DMS79 treated with DMSO at 0.1 percent for 48 hours (cell line): Measurements from ENCODE around the gene ACVR1.

Source experiments
- DNase-seq: peaks from one replicate; lab custom pipeline; 2025; lab: John Stamatoyannopoulos, UW

The ACVR1 gene

DNA sequence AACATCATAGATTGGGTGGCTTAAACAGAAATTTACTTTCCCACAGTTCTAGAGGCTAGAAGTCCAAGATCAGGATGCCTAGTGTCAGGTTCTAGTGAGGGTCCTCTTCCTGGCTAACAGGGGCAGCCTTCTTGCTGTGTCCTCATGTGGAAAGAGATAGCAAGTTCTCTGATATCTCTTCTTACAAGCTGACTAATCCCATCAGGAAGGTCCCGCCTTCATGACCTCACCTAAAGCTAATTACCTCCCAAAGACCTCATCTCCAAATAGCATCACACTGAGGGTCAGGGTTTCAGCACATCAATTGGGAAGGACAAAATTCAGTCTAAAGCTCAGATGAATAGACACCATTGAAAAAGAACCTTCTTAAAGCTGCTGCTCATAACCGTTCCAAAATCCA lies 22.9 kb downstream of the ACVR1 start:
- no peak for DNase-seq

DNA sequence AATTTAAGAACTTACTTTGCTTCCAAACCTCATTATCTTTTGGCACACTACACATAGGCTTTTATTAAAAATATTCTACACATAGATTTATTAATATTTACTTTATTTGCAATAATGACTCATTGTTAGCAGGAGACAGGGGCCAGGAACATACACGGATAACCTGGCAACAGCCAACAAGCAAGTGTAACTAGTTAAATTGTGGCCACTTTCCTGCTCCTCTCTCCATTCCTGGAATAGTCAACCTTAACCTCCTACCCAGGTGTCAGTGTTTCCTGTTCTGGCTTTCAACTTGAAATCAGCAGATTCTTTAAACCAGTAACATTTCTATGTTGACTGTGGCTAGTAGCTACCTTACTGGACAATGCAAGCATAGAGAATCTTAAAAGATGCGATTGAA lies 26.5 kb downstream of the ACVR1 start:
- DNase-seq: no peak

DNA sequence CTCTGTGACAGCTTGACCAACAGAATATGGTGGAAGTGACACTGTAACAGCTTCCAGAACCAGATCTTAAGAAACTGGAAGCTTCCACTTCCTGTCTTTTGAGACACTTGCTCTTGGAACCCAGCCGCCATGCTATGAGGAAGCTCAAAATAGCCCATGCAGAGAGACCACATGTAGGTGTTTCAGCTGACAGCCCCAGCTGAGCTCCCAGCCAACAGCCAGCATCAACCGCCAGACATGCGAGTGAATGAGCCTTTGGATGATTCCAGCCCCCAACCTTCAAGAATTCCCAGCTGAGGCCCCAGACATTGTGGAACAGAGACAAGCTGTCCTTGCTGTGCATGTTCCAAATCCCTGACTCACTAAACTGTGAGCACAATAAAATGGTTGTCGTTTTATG lies 27.9 kb downstream of the ACVR1 start:
- no peak for DNase-seq

DNA sequence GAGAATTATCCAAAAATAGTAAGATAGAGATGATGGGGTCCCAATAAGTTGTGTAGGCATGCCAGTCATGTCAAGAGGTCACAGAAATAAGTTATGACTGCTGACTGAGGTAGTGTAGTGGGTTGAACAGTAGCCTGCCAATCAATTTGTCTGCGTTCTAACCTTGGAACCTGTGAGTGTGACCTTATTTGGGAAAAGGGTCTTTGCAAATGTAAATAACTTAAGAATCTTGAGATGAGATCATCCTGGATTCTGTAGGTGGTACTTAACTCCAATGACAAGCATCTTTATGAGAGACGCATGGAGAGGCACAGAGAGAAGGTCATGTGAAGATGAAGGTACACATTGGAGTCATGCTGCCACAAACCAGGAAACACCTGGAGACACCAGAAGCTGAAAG lies 31.0 kb downstream of the ACVR1 start:
- DNase-seq: no peak

DNA sequence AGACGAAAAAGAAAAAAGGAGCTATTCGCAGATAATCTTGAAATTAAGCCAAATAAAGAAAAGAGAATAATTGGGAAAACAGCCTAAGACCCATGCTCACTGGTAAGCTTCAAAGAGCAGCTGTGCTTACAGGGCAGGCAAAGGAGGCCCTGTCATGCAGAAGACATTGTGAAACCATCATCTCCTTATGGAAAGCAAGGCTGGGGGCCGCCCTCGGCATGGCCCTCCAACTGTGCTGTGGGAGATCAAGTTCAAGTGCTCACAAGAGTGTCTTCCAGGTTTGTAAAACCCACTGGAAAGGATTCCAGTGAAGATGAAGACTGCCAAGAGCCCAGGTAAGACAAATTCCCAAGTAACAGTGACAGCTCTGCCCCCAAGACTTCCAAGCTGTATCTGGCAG lies 32.2 kb downstream of the ACVR1 start:
- peak; percentile 81 for DNase-seq

DNA sequence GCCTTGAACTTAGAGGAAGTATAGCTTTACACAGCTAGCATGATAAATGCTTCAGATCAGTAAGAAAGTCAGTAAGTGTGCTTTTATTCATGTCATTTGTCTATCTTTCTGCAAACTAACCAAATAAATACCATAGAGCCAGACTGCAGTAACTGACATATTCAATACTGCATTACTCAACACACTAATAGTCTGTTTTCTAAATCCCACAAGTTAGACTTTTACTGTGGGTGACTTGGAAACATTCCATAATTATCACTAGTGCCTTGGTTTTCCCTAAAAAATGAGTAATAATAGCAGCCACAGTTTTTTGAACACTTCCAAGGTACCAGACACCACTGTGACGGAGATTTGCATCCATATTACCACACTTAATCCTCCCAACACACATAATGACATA lies 33.0 kb downstream of the ACVR1 start:
- no peak for DNase-seq

DNA sequence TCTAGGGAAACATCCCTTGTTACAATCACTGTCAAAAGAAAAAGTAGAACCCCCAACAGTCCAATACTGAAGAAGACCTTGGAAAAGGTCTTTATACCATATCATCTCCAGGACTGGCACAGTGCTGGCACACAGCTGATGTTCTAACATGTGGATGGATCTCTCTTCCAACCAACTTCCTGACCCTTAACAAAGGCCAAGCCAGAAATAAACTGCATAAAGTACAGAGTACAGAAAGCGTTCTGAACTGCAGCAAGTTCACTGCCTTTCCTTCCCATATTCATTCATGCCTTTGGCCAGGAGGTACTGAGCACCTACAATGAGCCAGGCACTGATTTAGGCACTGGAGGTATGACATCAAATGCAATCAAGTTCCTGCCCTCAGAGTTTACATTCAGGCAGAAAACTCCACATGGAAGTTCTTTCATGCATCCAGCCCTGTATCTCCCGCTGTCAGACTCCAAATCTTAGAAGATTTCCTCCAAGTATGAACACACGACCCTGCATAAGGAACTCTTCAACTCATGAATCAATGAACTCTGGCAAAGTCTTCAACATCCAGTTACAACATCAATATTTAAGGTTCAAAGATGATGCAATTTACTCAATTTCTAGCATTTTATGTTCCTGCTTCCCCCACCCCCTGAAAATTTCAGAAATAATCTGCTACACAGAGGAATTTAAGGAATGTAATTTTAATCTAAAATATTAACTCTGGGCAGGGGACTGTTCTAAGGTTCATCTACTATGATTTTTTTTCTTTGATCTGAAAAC lies 33.8 kb downstream of the ACVR1 start:
- DNase-seq: no peak

DNA sequence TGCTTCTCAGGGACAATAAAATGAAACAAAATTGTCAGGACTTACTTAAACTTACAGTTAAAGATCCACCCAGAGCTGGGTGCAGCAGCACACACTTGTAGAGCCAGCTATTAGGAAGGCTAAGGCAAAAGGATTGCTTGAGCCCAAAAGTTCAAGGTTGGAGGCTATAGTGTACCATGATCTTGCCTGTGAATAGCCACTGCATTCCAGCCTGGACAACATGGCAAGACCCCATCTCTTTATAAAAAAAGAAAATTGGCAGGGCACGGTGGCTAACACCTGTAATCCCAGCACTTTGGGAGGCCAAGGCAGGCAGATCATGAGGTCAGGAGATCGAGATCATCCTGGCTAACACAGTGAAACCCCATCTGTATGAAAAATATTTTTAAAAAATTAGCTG lies 34.6 kb downstream of the ACVR1 start:
- no peak for DNase-seq

DNA sequence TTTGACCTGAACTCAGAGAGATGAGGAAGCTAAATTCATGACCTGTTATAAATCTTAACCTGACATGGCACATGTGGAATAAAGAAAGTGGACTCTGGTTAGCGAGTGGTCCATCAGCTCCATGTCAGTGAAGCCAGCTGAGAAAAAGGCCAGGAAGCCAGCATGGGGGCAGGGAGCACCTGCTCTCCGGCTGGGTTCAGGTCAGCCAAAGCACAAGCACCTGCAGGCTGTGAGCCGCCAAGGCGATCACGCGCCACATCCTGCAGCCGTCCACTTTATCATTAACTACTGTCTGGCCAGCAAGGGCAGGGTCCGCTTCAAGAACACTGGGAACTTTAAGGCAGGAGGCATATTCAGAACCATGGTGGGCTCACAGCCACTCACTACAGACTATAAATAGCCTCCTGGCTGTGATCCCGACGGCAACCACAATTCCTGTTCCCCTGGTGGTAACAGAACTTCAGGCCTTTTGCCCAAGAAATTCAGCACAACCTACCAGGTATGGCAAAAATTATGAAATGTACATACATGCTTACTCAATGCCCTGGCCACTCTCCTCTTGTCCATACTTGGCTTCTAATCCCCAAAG lies 35.5 kb downstream of the ACVR1 start:
- DNase-seq: no peak

DNA sequence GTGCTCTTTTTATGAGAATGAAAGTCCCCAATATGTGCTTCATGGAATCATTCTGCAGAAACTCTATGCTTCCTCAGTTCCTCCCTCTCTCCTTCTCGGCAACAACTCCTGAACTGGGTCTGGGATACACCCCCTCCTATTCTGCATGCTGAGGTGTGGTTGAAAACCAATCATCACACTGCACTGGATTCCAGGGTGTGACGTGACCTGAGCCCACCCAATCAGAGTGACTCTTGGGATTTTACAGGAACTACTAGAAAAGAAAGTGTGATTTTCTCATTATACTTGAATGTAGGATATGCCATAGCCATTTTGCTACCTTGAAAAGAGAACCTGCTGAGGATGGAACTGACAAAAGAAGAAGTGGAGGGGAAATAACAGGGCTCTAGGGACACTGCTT lies 36.3 kb downstream of the ACVR1 start:
- no peak for DNase-seq

DNA sequence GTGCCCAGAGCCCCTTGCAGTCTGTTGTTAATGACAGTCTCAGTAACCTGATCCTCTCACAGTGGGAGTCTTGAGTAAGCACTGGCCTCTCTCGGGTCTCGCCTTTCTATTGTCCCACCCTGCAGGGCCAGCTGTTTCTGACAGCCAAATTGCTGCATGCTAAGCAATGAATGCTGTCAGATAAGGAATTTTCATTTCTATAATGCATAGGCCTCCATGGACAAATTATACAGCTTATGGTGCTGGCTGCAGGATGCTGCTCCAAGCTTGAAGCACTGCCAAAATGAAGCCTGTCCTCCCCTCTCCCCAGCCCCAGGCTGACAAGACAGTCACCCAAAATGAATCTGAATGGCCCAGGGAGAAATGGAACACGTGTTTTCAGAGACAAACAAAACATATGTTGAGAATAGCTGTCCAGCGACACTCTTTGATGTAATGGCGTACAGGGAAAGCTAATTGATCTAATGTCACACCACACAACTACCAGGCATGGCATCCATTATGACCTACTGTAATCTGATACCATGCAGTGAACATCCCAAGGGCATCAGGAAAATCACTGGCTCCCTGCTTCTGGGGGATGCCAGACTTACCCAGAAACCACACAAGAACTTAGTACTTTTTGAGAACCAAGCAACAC lies 36.8 kb downstream of the ACVR1 start:
- peak; percentile 82 for DNase-seq

DNA sequence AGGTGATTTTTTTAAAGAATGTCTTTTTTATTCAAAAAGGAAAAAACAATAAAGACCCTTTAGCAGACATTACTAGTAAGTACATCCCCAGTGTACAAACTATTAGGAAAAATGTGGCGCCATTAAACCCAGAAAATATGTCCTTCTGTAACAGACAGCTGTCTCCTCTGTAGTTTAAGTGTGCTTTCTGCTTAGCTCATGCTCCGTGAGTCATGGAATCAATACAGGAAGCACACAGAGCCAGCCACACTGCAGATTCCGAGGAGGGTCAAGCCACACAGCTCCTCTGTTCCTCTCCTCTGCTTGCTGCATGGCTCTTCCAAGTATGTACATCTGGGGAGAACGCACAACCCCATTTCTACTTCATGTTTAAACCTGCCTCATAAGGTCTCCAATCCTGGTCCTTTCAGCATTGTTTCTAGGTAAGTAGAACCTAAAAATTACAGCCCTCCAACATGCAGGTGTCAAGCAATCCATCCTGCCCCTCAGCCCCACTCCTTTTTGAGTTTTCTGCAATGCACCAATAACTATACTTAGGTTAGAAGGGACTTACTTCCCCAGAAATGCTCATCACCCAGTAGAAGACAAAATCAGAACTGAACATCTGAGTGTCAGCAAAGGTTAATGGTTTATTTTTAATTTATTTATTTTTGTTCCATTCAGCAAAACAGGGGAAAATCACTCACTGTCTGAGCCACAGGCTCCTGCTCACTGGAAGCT lies 37.5 kb downstream of the ACVR1 start:
- DNase-seq: peak; percentile 85

DNA sequence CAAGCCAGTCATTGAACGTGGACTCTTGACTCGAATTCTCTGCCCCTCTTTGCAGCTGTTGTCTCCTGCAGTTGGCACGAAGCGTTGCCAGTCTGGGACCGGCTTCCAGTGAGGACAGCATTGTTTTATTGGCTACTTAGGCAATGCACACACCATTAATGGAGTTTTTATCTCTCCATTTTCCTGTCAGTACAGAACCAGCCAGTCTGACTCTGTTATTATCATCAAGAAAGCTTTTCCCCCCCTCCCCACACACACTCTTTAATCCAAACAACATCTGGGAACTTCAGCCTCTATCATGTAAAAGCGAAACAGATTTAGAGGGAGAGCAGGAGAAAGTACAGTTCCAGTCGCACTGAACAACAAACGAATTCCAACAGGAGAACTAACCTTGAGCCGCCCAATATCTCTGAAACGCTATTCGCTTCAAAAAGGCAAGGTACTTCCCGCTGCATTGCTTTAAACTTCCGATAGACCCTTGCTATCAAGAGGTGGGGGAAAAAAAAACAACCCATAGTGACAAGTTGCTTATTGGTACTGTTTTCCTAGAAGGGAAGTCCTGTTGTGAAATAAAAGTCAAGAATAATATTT lies 38.2 kb downstream of the ACVR1 start:
- peak; percentile 93 for DNase-seq

DNA sequence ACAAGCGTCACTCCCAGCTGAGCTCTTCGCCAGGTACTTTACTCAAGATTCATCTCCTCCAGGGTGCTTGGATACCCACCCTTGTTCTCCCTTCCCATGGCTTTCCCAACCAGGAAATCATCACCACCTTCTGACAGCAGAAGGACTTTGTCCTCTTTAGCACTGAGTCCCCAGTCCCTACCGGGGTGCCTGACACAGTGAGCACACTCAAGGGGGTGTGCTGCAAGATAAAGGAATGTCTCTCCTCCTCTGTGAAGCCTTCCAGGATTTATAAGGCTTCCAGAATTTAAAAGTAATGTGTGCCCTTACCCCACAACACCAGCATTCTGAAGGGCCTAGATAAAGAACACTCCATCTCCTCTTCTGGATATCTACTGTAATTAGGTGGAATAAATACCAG lies 39.6 kb downstream of the ACVR1 start:
- DNase-seq: no peak

DNA sequence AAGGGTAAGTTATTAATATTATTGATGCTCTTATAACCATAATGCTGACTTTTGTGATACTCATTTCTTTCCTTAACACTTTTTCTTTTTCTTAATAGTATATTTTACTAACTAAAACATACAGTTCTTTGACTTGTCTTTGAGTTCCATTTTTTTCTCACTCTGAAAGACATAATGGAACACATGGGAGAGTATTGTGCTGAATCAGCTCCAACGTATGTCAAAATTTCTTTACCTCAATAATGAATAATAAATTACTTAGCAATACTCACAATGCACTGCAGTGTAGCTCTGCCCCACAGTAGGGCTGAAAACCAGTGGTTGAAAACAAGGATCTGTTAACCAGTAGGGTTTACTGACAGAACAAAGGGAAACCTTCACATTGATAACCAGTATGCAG lies 40.7 kb downstream of the ACVR1 start:
- no peak for DNase-seq

DNA sequence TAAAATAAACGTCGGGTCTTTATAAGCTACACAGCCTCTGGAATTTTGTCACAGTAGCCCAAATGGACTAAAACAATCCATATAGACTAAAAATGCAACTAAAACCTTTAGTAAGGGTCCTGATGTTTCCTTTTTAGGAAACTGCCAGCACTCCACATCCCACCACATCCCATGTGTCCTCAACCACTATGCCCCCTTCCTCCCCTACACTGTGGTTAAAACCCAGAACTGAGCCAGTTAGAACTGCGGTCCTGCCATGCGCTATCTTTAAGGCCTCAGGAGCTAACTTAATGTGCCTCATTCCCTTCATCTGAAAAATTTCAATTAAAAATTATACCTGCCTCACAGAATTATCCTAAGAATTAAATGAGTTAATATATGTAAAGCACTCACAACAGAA lies 41.1 kb downstream of the ACVR1 start:
- DNase-seq: no peak

DNA sequence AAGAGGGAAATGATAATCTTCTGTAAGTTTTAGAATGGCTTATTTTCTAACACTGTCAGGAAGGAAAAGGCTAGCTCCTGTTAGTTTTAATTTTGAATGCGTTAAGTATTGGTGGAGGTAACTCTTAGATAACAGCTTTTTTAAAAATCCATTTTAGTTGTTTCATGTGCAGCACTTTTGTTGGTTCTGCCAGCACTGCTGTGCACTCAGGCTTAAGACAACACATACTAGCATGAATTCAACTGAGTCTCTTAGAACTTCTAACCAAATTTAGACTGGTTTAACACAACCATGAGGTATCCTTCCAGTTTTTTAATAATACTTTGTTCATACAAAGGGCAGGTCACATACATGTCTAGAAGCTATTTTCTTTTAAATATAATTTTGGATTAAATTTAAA lies 42.4 kb downstream of the ACVR1 start:
- no peak for DNase-seq

DNA sequence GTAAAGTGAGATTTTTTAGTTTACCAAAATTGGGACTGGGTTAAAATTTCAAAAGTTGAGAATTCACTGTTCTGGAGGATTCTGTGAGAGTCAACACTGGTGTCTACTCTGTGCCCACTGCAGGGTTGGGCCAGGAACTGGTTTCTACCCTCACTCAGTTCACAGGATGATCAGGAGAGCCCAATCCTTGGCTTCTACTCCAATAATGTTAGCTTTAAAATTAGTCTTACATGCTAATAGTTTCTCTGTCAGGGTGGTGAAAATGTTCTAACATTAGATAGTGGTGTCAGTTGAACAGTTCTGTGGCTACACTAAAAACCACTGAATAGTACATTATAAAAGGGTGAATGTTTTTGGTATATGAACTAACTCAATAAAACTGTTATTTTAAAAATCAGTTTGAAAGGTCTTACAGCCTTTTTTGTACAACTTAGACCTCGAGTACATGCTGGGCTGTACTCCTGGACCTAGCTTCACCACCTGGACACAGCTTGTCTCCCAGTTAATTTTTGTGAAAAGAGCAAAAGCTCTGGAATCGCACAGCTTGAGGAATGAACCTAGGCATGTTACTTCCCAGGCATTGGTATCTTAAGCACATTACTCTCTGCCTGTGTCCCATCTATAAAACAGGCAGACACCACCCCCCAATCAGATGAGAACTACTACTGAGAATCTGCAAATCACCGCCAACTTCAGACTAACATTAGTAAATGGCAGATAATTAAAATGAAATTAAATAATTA lies 44.4 kb downstream of the ACVR1 start:
- no peak for DNase-seq

DNA sequence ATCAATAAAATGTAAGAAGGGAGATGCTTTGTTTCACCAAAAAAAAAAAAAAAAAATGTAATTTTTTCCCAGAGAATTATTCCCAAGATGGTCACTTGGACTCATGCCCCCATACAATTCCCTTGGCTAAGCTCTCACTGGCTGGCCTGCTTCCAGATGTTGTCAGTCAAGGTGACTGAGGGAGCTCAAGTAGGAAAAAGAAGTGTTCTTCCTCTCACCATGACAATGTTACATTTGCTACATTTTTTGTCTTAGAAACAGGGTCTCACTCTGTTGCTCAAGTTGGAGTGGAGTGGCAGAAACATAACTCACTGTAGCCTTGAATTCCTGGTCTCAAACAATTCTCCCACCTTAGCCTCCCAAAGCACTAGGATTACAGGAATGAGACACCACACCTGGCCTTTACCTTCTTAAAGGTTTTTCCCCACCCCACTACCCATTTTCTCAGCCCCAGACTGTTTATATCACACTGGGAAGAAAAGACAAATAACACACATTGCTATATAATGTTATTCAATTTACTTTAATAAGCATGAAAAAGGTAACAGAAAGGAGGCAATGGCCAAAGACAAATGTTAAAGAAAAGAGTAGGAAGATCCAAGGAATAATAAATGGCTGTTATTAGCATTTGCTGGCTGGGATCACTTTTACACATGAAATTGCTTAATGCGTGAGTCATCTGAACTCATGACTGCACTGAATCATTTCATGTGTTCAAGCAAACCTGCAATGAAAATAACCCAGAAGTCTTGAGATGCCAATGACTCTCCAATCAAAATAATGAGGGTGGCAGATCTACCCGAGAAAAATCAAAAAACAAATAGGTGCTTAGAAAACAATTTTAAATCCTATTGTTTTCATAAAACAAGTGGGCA lies 45.2 kb downstream of the ACVR1 start:
- DNase-seq: peak; percentile 15

DNA sequence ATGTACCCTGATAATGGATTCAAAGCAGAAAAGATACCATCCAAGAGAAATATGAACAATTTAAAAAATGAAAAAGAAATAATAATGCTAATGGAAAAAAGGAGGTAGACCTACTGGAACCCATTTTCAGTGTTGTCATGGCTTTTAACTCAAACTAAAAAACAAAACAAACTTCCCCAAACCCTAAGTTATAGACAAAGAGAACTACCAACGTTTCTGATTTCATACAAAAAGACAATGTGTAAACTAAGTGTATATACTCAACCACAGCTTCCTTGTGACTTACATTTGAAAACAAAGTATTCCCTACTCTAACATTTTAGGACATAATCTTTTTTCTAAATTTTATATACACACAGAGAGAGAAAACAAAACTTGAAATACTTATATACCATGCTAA lies 45.9 kb downstream of the ACVR1 start:
- DNase-seq: no peak

DNA sequence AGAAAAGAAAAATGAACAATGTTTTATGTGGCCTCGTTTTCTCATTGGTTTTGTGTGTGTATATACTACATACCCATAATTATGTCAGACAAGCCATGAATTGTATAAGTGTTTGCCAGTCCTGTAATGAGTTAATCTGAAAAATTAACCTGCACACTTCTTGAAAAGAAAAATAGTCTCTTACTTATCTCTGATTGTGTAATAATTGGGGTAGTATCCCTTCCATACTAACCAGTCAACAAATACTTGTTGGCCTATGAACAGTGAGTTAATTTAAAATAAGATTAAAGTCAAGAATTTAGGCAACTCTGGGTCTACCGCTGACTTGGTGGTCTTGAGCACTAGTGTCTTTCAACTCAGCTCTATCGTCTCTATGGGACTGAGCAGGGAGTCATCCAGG lies 48.8 kb downstream of the ACVR1 start:
- DNase-seq: no peak
